Fibroblast of lung (primary cell): Measurements from ENCODE around the gene ESR2.

Source experiments
- EZH2 ChIP-seq: IDR thresholded peaks from 2 replicates; pipeline ENCODE4 v1.5.1; 2012; ENCODE audit warnings: low read length, control low read depth, mild to moderate bottlenecking; ENCODE audit errors: missing control alignments
- TF ChIP-seq, protein P1 (sequence below), 2 donors: IDR thresholded peaks in 1 of 2; conservative IDR thresholded peaks in 1 of 2; 1 replicate in 1 of 2; 2 replicates in 1 of 2; pipeline ENCODE4 v1.5.1; 2011 to 2012; ENCODE audit warnings: low read length in 2 of 2, control low read depth in 1 of 2, inconsistent platforms in 1 of 2, low read depth in 1 of 2, mild to moderate bottlenecking in 1 of 2

DNA sequence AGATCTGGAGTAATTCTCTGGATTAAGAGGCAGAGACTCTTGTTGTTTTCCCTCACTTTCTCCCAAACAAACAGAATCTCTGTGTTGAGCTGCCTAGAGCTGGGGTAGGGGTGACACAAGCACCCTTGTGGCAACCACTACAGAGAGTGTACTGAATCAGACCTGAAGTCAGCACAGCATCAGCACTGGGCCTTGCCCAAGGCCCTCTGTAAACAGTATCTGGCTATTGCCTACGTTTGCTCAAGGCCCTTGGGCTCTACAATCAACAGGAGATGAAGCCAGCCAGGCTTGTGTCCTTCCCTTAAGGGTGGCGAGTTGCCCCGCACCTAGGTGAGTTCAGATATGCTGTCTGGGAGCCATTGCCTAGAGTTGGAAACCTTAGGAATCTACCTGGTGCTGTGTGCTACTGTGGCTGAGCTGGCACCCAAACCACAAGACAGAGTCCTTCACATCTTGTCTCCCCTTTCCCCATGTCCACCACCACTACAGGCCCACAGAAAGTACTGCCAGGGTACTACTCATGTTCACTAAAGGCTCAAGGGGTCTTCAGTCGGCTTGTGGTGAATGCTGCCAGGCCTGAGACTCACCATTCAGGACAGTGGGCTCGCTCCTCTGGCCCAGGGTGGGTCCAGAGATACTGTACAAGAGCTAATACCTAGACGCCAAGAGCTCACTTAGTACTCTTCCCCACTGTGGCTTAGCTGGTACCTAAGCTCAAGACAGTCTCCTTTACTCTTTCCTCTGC is 234.5 kb downstream of the ESR2 start:
- TF ChIP-seq, protein P1, sequence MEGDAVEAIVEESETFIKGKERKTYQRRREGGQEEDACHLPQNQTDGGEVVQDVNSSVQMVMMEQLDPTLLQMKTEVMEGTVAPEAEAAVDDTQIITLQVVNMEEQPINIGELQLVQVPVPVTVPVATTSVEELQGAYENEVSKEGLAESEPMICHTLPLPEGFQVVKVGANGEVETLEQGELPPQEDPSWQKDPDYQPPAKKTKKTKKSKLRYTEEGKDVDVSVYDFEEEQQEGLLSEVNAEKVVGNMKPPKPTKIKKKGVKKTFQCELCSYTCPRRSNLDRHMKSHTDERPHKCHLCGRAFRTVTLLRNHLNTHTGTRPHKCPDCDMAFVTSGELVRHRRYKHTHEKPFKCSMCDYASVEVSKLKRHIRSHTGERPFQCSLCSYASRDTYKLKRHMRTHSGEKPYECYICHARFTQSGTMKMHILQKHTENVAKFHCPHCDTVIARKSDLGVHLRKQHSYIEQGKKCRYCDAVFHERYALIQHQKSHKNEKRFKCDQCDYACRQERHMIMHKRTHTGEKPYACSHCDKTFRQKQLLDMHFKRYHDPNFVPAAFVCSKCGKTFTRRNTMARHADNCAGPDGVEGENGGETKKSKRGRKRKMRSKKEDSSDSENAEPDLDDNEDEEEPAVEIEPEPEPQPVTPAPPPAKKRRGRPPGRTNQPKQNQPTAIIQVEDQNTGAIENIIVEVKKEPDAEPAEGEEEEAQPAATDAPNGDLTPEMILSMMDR (conservative IDR thresholded peaks at IDR 0.05 in 1 of 2, IDR thresholded peaks at IDR 0.05 in 1 of 2; ENCODE audit: low read depth in 1 of 2, low read length in 2 of 2) = no peak
- TF ChIP-seq EZH2 = no peak
